NCI-H1092 treated with DMSO at 0.1 percent for 48 hours (cell line): ENCODE results near the gene MESP2.

Experiments
- DNase-seq: peaks from one replicate; lab custom pipeline; 2025; lab: John Stamatoyannopoulos, UW

Gene MESP2

DNA sequence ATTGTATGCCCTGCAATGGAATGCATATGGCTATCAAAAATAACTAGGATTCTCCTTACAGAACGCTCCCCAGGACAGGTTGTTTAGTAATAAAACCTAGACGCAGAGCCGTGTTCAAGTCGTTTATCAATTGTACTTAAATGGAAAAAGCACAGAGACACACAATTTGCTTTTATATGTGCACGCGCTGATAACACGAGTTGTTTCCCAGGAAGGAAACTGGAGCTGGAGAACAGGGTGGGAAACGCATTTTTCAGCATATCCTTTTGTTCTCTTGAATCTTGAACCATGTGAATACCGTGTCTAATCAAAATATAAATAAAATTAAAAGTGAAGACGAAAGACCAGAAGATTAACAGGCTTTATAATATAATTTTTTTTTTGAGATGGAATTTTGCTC lies 42.2 kb downstream of the MESP2 start:
- DNase-seq = no peak

DNA sequence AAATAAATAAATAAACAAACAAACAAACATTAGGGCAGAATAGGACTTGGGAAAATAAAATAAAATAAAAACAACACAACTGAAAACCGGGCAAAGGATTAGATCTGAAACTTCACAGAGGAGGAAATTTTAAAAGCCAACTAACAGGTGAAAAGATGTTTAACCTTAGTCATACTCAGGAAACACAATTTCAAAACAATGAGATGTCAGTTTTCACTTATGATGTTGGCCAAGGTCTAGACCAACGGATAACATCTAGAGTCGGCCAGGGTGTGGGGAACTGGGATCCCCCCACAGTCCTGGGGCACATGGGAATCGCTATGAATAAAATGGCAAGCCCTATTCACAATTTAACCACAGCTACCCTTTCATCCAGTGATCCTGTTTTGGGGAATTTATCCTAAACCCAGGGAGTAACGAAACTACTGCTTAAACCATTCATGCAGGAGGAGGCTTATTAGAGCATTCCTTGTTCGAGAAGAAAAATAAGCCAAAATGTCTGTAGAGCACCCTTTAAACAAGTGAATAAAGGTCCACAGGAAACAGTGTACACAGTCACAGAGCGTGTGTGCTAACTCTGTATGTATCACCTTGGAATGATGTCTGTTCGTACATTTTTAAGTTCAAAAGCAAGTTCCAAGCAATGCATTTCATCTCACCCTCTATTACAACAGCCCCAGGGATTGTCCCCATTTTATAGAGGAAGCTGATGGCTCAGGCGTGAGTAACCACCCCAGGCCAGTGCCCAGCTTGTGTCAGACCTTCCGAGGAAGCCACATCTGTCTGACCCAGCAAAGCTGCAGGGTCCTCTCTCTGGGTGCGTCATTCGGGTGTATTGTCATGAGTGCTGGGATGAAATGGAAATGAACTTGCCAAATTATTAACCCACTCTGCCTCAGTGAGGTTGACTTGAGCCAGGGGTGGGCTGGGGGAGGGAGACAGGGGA lies 44.8 kb downstream of the MESP2 start:
- no peak for DNase-seq

DNA sequence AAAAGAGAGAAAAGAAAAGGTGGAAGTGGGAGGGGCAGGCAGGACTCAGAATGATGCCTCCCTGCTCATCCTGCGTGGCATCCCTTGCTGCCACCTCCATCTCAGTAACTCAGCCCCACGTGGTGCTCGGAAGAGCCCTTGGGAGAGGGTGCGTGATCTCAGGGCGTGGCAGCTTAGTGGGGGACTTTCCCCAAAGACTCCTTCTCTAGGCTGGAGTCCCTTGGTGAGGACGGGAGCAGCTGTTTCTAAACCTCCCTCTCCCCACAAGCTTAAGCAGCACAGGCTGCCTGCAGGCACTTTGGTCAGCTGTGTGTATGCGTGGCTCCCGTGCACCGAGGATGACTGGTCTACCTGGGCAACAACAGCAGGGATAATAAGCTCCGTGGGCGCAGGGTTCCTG lies 45.9 kb downstream of the MESP2 start:
- no peak for DNase-seq

DNA sequence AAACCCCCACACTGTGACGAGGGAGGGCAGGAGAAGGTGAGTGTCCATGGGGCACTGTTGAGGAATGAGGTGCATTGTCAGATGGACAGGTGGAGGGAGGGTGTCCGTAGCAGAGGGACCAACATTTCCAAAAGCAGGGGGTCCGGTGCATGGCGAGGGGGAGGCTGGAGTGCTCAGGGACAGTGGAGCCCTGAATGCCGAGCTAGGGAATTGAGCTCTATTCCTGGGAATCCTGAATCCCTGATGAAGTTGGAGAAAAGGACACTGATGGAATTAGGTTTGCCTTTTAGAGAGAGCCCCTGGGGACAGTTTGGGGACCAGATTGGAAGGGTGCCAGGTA lies 46.4 kb downstream of the MESP2 start:
- DNase-seq = no peak

DNA sequence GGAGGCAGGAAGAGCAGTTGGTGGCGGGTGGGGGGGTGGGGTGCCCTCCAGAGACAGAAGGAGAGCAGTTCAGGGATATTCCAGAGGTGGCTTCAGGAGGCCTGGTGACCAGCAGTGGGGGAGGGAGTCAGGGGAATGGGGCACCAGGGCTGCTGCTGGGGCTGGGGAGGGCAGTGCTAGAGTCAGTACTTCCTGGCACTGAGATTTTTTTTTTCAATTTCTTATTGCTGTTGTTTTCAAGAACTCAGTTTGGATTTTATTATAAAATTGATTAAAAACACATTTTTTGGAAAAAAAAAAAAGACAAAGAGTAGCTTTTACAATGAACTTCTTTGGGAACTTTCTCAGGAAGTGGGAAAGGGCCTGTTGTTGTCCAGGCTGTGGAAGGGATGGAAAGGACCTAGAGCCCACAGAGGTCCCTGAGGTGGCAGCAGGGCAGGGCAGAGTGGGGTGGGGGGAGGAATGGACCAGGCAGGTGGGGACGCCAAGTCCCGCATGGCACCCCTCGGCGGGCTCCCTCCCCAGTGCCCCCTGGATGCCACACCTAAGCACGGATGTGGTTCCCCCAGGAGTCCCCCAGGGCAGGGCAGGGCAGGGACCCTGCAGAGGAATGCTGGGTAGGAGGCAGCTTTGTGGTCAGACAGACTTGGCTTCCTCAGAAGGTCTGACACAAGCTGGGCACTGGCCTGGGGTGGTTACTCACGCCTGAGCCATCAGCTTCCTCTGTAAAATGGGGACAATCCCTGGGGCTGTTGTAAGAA lies 47.0 kb downstream of the MESP2 start:
- DNase-seq = no peak

DNA sequence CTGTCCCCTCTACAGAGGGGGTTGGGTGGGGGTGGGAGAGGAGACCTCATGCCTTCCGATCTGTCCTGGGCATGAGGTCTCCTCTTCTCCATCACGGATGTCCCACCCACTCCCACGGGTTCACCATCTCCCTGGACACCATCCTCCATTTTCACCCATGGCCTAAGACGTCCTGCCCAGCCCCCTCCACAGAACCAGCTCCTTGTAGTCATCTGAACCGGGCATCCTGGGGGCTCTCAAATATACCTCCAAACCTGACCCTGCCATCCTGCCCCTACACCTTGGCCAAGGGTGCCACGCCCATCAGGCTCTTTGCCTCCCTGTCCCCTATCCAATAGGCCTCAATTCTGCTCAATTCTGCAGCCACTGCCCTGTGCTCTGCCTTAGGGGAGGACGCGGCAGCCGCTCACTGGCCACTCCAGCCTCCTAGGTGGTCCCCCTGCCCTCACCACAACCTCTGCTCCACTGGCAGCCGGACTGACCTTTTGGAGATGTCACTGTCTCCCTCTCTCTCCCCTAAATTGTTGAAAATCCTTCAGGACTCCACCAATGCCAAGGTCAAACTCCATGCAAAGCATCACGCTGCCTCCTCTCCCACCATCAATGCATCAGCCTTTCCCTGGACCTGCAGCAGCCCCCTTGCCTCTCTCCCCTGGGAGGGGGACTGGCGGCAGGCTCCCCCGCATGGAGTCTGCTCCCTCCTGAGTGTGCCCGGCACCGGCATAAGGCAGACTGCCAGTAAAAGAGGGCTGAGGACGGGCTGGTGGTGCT lies 47.9 kb downstream of the MESP2 start:
- no peak for DNase-seq

DNA sequence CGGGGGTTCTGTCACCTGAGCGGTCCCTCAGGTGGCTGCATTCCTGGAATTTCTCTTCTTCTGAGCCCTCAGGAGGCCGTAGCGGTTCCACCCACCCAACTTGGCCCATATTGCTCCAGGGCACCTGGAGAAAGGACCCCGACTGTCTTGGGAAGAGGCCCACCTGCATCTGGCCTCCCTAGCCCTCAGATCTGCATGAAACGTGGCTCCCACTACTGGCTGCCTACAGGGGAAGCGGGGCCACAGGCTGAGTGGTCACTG lies 48.4 kb downstream of the MESP2 start:
- DNase-seq = no peak

DNA sequence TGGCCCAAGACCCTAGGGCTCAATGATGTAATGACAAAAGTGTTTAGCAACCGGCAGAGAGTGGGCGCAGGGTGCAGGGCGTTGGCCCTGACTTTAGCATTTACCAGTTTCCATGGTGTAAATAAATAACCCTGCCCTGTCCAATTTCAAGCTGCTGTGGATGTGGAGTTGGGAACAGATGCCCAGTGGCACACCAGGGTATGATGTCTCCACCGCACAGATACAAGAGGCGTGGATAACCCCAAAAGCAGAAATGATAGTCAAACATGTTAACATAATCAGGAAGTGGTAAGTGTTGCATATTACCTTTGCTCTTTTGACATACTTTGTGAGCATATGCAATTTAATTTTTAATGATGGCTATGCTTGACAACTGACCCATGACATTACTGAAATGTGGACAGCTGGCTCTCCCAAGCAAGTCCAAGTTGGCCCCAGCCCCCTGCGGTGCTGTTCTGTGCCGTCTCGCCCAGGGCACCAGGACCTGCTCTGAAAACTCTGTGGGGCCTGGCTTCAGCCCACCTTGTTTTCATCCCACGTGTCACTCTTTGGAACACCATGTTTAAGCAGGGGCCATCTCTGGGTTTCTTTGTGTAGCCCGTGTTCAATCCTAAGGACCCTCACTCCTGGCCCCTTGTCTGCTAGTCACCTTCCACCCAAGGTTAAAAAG lies 49.3 kb downstream of the MESP2 start:
- DNase-seq = no peak

DNA sequence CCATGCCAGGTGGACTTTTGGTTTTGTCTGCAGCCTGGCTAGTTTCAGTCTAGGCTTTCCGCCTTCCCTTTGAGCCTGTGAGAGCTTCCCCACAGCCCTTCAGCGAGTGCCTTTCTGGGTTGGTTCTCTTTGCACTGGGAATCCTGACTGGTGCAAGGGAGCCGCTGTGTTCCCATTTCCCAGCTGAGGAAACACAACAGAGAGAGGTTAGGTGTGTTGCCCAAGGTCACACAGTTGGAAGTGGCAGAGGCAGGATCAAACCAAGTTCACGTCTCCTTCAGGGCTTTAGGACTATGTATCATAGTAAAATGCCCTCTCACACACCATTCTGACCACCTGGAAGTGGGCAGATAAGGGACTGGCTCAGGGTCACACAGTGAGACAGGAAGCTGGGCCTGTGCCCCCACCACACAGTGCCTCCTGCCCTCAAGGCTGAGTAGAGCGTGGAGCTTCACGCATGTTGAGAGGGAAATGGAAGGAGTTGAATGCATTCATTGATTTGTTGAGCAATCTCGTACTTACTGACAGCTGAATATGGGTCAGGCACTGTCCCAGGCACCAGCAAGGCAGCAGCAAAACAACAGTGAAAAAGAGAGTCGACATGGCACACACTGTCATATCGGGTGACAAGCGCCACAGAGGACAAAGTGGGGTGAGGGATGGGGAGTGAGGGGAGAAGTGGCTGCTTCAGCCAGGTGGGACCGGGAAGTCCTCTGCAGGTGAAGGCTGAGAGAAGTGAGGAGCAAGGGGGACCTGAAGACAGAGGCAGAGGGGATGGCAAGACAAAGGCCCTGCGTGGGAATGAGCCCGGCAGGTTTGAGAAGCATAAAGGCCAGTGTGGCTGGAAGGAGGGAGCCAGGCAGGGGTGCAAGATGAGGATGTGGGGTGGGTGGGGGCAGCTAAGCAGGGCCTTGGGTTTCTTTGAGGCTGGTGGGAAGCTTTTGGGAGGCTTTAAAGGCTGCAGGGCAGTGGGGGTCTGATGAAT lies 50.8 kb downstream of the MESP2 start:
- DNase-seq = no peak

DNA sequence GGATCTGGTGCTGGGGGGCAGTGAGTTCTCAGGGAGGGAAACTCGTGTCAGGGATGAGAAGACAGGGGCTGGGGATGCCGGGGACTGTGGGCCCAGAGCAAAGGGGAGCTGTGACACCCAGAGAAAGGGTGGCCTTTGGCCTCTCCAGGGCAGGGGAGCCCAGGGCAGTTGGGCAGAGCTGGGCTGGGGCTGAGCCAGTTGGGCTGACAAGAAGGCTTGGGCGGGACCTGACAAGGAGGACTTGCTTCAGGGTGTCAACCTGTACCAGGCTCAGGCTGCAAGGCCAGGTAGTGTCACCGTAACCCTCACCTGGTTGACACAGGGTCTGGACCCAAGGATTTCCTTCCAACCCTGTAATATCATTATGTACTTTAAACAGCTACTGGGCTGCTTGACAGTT lies 51.7 kb downstream of the MESP2 start:
- no peak for DNase-seq
